ENCODE results near the gene ZC3H10. TPM values are rescaled to one million over a fixed set of nuclear protein-coding genes. Genes with fewer than 3 reads are reported as not detected.

Gene ZC3H10
- total RNA-seq, 1 experiment from 2014 or later, result 5.6 TPM

DNA sequence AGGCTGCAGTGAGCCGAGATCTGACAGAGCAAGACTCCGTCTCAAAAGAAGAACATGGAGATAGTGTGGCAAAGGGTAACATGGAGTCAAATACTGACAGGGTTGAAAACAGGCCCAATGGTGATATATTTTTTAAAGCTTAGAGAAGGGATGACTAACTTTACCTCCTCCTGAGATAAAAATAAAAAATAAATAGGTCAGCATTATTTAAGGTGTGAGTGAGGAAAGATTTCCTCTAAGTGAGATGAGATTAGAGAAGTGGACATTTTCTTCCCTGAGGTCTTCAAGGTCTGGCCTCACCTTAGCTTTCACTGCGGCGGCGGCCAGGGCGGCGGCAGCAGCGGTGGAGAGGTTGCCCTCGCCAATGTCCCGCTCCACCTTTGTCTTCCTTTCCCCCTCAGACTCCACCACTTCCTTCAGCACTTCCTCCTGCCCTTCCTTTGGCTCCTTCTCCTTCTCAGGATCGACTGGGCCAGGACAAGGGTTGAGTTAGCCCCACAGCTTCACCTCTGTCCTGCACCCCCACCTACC lies 51.2 kb downstream of the ZC3H10 start:
- Histone ChIP-seq H3K36me3 (ENCODE audit: low read depth, low read length) (peaks cover 32% of the 10 kb centered on the region), H3K4me2 (ENCODE audit: low read length) (no peak overlapping the region), H3K27me3 (ENCODE audit: low read length) (no peaks in the 10 kb centered on the region), H4K20me1 (ENCODE audit: low read length) (no peaks in the 10 kb centered on the region), H3K4me1 (ENCODE audit: insufficient read depth, low read length) (no peaks in the 10 kb centered on the region), H3K9me2 (replicated peaks; ENCODE audit: low read length) (no peaks in the 10 kb centered on the region), H3K4me3 (ENCODE audit: low read length) (no peak overlapping the region), H3K79me2 (ENCODE audit: low read length) (no peaks in the 10 kb centered on the region), H3K9me3 (ENCODE audit: low read length) (no peaks in the 10 kb centered on the region), H3K27ac (ENCODE audit: low read length) (no peak overlapping the region), H2AFZ (ENCODE audit: low read length) (no peak overlapping the region), H3F3A (ENCODE audit: low read length, unreplicated experiment) (peaks cover 4% of the 10 kb centered on the region), H3K9ac (ENCODE audit: low read length) (no peak overlapping the region)
- intact Hi-C loops (cut with micrococcal nuclease), result no loop called here
- no TSS peak for BruUV-seq (replicated peaks)
- ChIA-PET CTCF (no interaction called here), POLR2A (ENCODE audit: unreplicated experiment) (no interaction called here)
- TF ChIP-seq, protein P1, sequence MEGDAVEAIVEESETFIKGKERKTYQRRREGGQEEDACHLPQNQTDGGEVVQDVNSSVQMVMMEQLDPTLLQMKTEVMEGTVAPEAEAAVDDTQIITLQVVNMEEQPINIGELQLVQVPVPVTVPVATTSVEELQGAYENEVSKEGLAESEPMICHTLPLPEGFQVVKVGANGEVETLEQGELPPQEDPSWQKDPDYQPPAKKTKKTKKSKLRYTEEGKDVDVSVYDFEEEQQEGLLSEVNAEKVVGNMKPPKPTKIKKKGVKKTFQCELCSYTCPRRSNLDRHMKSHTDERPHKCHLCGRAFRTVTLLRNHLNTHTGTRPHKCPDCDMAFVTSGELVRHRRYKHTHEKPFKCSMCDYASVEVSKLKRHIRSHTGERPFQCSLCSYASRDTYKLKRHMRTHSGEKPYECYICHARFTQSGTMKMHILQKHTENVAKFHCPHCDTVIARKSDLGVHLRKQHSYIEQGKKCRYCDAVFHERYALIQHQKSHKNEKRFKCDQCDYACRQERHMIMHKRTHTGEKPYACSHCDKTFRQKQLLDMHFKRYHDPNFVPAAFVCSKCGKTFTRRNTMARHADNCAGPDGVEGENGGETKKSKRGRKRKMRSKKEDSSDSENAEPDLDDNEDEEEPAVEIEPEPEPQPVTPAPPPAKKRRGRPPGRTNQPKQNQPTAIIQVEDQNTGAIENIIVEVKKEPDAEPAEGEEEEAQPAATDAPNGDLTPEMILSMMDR (conservative IDR thresholded peaks at IDR 0.05; ENCODE audit: low read depth, low read length), result no peak
- TF ChIP-seq EZH2 (IDR thresholded peaks at IDR 0.05; ENCODE audit: low read length, unreplicated experiment), result no peak
- DNase-seq, result no peak
- ATAC-seq, result no peak

DNA sequence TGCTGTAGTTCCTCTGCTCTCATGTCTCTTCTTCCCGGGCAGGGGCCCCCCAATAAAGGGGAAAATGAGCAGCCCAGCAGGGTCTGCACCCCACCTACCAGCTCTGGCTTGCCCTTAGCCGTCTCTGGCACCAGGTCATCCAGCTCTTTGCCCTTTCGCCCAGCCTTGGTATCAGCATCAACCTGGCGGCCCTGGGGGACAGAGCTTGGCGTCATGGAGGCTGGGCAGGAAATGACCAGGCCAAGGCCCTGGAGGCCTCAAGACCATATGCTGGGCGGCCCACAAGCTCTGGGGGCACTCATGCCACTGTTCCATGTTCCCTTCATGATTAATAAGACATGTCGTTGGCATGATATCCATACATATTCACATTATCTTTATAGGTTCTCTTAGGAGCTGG lies 54.8 kb downstream of the ZC3H10 start:
- intact Hi-C loops (cut with micrococcal nuclease), result no loop called here
- DNase-seq, result no peak
- Histone ChIP-seq H3K4me3 (ENCODE audit: low read length) (no peak overlapping the region), H3K4me1 (ENCODE audit: insufficient read depth, low read length) (no peaks in the 10 kb centered on the region), H3K27me3 (ENCODE audit: low read length) (no peaks in the 10 kb centered on the region), H3K79me2 (ENCODE audit: low read length) (no peaks in the 10 kb centered on the region), H3K9me3 (ENCODE audit: low read length) (no peaks in the 10 kb centered on the region), H3K36me3 (ENCODE audit: low read depth, low read length) (peaks cover 34% of the 10 kb centered on the region), H3K9me2 (replicated peaks; ENCODE audit: low read length) (no peaks in the 10 kb centered on the region), H3K4me2 (ENCODE audit: low read length) (no peak overlapping the region), H3F3A (ENCODE audit: low read length, unreplicated experiment) (no peaks in the 10 kb centered on the region), H3K9ac (ENCODE audit: low read length) (no peak overlapping the region), H2AFZ (ENCODE audit: low read length) (no peak overlapping the region), H4K20me1 (ENCODE audit: low read length) (no peaks in the 10 kb centered on the region), H3K27ac (ENCODE audit: low read length) (no peak overlapping the region)
- CTCF ChIA-PET, result no interaction called here
- no peak for ATAC-seq
- TF ChIP-seq, protein P1 (conservative IDR thresholded peaks at IDR 0.05; ENCODE audit: low read depth, low read length), result no peak
- no peak for TF ChIP-seq EZH2 (IDR thresholded peaks at IDR 0.05; ENCODE audit: low read length, unreplicated experiment)
- TF ChIP-seq EZH2phosphoT487 (IDR thresholded peaks at IDR 0.05; ENCODE audit: borderline replicate concordance, low read length), result no peak
- BruUV-seq (replicated peaks), result no TSS peak
- POLR2A ChIA-PET (ENCODE audit: unreplicated experiment), result no interaction called here

Other genes starting within 250 kb of the ZC3H10 start
- gene PYM1, start 190.4 kb upstream of the ZC3H10 start, total RNA-seq (2014; rRNA removed), result 39.0 and 42.9 TPM in 2 replicates
- 27.2 and 41.5 TPM in 2 replicates for gene DGKA, start 187.1 kb upstream of the ZC3H10 start, total RNA-seq (2014; rRNA removed)
- gene PMEL, start 152.2 kb upstream of the ZC3H10 start, total RNA-seq (2014; rRNA removed), result 0.35 and 2.0 TPM in 2 replicates
- gene CDK2, start 151.4 kb upstream of the ZC3H10 start, total RNA-seq (2014; rRNA removed), result 63.0 and 68.2 TPM in 2 replicates
- gene RAB5B, start 144.2 kb upstream of the ZC3H10 start, total RNA-seq (2014; rRNA removed), result 48.8 and 50.6 TPM in 2 replicates
- 18.0 and 33.9 TPM in 2 replicates for gene SUOX, start 121.0 kb upstream of the ZC3H10 start, total RNA-seq (2014; rRNA removed)
- 1.0 and 2.8 TPM in 2 replicates for gene IKZF4, start 97.2 kb upstream of the ZC3H10 start, total RNA-seq (2014; rRNA removed)
- 183 and 320 TPM in 2 replicates for gene RPS26, start 76.3 kb upstream of the ZC3H10 start, total RNA-seq (2014; rRNA removed)
- gene ERBB3, start 38.1 kb upstream of the ZC3H10 start, total RNA-seq (2014; rRNA removed), result 28.0 and 40.6 TPM in 2 replicates
- 391 and 406 TPM in 2 replicates for gene PA2G4, start 13.7 kb upstream of the ZC3H10 start, total RNA-seq (2014; rRNA removed)
- gene RPL41, start 1.6 kb upstream of the ZC3H10 start, total RNA-seq (2014; rRNA removed), result 3,106 and 3,551 TPM in 2 replicates
- gene ESYT1, start 10.0 kb downstream of the ZC3H10 start, total RNA-seq (2014; rRNA removed), result 120 and 176 TPM in 2 replicates
- gene MYL6B, start 34.3 kb downstream of the ZC3H10 start, total RNA-seq (2014; rRNA removed), result 153 and 178 TPM in 2 replicates
- gene MYL6, start 40.1 kb downstream of the ZC3H10 start, total RNA-seq (2014; rRNA removed), result 1,385 and 1,597 TPM in 2 replicates
- 38.4 and 39.4 TPM in 2 replicates for gene SMARCC2, start 71.2 kb downstream of the ZC3H10 start, total RNA-seq (2014; rRNA removed)
- gene RNF41, start 103.7 kb downstream of the ZC3H10 start, total RNA-seq (2014; rRNA removed), result 43.9 and 52.1 TPM in 2 replicates
- gene NABP2, start 106.1 kb downstream of the ZC3H10 start, total RNA-seq (2014; rRNA removed), result 91.6 and 98.6 TPM in 2 replicates
- 0.18 TPM in 1 of 2 replicates, not detected in the other for gene SLC39A5, start 111.8 kb downstream of the ZC3H10 start, total RNA-seq (2014; rRNA removed)
- gene ANKRD52, start 140.1 kb downstream of the ZC3H10 start, total RNA-seq (2014; rRNA removed), result 19.1 and 26.7 TPM in 2 replicates
- 9.2 and 9.8 TPM in 2 replicates for gene COQ10A, start 148.7 kb downstream of the ZC3H10 start, total RNA-seq (2014; rRNA removed)
- gene CS, start 182.1 kb downstream of the ZC3H10 start, total RNA-seq (2014; rRNA removed), result 182 and 199 TPM in 2 replicates
- gene CNPY2, start 197.7 kb downstream of the ZC3H10 start, total RNA-seq (2014; rRNA removed), result 109 and 162 TPM in 2 replicates
- gene PAN2, start 215.7 kb downstream of the ZC3H10 start, total RNA-seq (2014; rRNA removed), result 15.3 and 27.1 TPM in 2 replicates
- 17.5 and 18.2 TPM in 2 replicates for gene IL23A, start 220.6 kb downstream of the ZC3H10 start, total RNA-seq (2014; rRNA removed)
- gene STAT2, start 241.8 kb downstream of the ZC3H10 start, total RNA-seq (2014; rRNA removed), result 68.8 and 73.1 TPM in 2 replicates
- not detected in 2 replicates for gene APOF, start 244.6 kb downstream of the ZC3H10 start, total RNA-seq (2014; rRNA removed)